GM18907 (cell line): ENCODE results near the gene BEST3.

Experiments
- ATAC-seq: cut with Tn5 transposase; IDR thresholded peaks from one replicate; pipeline ENCODE4 v1.9.1; 2021; ENCODE audit warnings: mild to moderate bottlenecking, moderate library complexity; ENCODE audit not compliant: unreplicated experiment

The BEST3 gene

GRCh38 chr12:69698769-69699540 is at the start of gene BEST3:
Gene BEST3 (minus strand): TSS chr12:69699303. CDS start chr12:69697798, 1,505 bp downstream.
- no peak for ATAC-seq

DNA sequence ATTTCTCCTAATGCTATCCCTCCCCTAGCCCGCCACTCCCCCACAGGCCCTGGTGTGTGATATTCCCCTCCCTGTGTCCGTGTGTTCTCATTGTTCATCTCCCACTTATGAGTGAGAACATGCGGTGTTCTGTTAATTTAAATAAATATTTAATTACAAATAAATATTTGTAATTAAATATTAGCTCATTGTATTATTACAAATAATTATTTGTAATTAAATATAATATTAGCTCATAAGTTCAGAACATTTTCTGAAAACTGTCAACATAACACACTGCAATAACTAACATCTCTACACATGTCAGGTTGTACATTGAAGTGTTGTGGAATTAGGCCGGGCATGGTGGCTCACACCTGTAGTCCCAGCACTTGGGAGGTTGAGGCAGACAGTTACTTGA is 45.0 kb upstream of the BEST3 start:
- ATAC-seq = no peak

DNA sequence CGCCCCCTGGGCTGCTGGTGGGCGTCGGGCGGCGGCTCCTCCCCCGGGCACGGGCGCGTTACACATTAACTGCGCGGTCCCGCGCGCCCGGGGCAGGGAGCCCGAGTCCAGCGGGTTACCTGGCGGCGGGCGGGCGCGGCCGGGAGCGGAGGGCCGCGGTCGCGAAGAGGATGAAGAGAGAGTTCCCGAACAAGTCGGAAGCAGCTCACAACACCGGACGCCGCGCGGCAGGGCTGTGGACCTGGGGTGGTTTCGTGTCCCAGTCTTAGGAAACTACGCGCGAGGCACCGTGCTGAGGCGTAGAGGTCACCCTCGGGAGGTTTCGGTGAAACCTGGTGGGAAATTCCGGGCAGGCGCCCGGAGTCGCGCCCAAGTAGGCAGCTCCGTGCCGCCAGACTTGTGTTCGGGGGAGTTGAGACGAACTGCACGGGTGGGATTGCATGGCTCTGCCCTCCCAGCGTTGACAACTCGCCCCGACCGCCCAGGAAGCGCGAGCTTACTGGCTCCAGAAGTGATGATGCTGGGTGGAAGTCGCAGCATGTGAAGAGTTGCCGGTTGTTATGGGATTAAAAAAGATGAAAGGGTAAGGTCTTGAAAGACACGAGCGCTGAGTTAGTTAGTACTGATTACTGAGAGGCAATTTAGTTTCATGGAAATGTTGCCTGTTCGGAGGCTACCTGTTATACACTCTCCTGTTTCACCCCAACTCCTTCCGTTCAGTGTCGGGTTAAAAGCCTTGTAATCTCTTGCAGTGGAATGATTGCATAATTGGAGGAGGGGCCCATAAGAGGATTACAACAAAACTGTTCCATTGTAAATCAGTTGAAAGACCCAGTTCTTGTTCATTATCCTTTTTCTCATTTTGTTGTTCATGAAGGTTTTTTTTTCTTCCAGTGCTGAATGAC is 40.4 kb upstream of the BEST3 start:
- peak; percentile 54 for ATAC-seq

DNA sequence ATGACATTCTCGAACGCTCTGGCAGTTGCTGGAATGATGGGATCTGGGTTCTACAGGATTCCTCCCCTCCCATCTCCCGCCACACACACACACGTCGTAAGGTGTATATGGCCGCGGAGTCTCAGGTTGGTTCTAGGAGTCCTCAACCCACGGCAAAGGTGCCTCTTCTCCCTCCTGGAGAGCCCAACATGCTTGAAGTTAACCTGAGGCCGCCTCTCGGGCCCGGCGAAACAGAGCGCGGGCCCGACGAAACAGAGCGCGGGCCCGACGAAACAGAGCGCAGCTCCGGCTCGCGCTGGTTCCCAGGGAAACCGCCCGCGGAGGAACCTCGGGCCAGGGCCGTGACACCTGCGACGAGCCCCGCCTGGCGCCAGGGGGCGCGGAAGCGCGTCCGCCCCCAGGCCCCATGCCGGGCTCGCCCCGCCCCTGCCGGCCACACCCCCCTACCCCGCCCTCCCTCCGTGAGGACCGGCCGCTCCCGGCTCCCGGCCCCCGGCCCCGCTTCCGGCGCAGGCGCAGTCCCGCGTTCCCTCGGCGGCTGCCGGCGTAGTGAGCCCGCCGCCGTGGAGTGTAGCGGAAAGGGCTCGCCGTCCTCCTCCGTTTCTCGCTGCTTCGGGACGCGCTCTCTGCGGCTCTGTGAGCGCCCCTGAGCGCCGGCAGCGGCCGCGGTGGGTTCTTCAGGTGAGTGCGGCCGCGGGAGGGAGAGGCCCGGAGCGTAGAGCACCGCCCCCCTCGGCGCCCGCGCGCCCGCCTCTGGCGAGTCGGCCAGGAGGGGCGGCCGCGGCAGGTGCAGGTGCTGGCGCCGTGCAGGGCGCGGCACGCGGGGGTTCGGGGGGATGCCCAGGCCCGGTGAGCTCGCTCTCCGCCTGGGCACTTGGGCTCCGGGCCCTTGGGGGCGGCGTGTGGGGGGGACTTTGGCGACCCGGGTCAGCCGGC is 39.5 kb upstream of the BEST3 start, which contains the start of gene RAB3IP:
RAB3IP (plus strand) TSS at position 510 of the 936 bp plus-strand sequence. CDS start 16,549 bp downstream, outside the sequence.
- peak; percentile 83 for ATAC-seq

DNA sequence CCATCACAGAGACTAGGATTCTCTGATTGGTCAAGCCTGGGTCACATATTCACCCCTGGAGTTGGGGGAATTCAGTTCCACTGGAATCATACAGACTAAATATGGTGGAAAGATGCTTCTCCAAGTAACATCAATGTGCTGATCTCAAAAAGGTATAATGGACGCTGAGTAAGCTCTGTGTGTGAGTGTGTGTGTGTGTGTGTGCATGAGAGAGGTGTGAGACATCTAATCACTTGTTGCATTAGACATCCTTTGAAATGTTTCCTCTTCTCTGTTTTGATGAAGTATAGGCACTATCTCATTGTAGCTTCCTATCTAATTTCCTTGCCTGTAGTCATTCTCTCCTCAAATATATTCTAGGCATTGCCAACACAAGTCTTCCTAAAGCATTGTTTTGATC is 34.5 kb upstream of the BEST3 start:
- no peak for ATAC-seq

DNA sequence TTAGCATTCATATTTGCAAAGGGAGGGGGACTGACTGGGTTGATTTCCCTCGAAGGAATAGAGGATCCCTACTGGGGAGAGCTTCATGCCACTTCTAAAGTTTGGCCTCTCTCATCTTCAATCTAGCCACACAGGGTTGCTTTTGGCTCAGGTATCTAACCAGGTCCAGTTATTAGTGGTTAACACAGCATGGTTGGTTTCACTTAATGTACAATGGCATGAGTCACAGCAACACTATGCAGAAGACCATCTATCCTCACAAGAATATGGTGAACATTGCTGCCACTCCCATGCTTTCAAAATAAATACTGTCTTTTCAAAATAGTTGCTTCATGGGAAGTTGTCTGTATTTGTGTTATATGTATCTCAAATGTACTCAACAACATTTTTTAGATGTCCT is 33.0 kb upstream of the BEST3 start:
- no peak for ATAC-seq

DNA sequence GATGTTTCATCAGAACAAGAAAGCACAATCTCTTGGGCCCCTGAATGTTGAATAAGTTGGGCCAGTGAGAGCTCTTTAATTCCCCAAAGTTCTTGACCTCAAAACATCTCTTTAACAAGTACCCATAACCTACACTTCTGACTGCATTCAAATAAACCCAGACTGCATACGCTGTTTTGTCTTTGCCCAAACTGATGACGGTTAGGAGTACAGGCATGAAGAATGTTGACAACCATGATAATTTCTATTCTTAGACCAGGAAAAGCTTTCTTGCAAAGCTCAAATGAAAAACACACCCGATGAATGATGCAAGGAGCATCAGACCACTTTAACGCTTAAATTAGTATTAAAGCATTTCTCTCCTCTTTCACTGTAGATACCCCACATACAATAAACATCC is 27.8 kb upstream of the BEST3 start:
- ATAC-seq = no peak

DNA sequence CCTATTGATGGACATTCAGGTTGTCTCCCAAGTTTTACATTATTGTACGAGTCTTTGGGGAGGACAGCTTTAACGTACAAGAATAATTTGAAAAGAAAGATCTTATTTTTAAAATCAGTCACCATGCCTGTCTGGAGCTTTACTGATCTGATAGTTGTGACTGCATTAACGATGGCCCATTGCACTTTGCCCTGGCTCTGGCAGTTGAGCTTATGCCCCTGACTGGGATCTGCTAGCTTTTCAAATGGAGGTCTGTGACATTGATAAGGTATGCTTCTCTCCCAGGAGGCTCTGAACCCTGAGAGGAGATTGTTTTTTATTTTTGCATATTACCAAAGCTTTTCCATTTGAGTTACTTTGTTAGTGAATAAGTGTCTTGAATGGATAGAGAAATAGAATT is 21.6 kb upstream of the BEST3 start:
- ATAC-seq = no peak

DNA sequence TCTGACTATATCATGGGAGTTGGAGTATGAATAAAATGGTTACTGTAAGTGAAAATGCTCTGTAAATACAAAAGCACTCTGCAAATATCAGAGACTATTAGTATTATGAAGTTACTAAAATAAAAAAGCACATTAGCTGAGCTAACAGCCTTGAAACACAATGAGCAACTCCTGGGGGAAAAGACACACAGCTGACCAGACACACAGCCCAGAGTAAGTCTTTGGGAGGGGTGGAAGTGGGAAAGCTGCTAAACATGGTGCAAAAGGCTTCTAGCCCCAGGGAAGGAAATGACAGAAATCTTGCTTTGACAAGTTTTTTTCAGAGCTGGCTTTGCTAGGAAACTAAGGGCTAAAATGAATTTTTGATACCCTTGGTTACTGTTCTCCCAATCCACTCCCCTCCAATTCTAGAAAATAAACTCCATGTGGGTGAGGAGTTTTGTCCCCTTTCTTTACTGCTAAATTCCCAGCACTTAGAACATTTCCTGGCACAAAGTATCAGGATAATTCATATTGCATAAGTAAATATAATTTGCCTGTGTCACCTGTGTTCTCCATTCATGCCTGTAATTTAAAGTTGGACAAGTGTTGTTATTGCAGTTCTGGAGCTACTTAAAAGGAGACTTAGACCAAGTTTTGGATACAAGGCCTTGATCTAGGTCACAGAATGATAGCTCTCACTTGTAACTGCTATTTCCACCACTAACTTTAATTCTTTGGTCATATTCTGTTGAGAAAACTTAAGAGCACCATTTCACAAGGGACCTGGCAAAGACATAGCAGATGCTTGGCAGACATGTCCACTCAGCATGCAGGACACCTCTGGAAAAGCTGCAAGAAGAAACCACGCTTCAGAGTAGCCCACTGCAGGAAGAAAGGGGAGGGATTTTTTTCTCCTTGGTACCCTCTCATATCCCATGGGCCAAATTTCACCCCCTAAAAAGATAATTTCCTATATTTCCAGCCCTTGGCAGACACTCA is 20.5 kb upstream of the BEST3 start:
- ATAC-seq = no peak

- no peak for ATAC-seq
Measured at GRCh38 chr12:69714542-69714941, 15.4 kb upstream of the BEST3 start.

DNA sequence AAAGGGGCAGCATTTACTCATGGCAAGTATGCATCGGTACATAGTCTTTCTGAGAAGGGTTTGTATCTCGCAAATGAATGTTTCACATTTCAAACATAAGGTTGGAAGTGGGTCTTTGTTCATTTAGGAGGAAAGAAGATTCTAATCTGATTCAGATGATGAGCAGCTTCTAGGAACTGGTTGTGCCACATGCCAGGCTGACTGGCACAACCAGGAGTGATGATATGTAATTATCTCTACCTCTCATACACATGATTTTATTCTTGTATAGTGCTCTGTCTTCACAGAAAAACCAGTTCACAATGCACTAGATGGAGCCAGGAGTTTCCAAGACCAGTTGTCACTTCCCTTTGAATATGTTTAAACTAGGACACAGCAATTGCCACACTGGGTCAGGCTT is 13.7 kb upstream of the BEST3 start:
- no peak for ATAC-seq

DNA sequence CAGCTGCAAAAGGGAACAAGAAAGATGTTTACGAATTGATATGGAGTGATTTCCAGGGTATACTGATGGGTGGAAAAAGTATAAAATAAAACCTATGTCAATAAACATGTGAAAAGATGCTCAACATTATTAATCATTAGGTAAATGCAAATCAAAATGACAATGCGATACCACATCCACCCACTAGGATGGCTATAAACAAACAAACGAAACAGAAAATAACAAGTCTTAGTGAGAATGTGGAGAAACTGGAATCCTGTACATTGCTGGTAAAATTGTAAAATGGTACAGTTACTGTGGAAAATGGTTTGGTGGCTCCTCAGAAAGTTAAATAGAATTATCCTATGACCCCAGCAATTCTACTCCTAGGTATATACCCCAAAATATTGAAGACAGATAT is 9.5 kb upstream of the BEST3 start:
- ATAC-seq = no peak

DNA sequence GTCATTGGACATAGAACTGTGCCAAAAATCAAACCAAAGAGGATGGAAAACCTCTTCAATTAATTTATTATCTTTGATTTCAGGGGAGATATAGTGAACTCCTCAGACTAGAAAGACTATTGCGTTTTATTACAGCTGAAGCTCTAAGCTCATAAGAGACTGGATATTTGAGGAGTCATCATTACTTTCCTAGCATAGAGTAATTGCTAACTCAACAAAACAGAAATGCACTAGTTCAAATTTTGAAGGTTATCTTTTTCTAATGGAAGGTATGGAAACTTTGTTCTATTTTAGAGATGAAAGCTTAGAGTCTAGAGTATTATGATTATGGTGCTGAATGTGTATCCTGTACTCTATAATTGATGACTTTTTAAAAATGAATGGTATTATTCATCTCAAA is 5.3 kb upstream of the BEST3 start:
- ATAC-seq = no peak

DNA sequence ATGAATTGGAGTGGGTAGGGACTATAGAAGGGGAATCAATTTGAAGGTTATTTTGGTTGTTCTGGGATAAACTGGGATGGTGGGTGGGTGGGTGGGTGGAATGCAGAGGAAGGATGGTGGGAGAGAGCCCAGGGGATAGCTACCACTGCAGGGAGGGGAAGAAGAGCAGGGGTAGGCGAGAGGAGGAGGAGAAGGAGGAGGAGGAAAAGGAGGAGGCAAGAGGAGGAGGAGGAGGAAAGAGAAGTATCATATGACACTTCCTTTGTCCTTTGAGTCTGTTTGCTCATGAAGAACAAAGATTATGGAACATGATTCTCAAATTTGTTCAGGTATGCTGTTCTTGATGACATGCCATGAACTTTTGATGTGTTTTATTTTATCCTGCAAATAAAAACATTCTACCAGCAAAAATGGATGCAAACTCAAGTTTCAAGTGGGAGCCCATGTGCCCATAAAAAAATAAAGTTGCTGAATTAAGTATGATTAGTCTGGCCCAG is 4.1 kb upstream of the BEST3 start:
- no peak for ATAC-seq

DNA sequence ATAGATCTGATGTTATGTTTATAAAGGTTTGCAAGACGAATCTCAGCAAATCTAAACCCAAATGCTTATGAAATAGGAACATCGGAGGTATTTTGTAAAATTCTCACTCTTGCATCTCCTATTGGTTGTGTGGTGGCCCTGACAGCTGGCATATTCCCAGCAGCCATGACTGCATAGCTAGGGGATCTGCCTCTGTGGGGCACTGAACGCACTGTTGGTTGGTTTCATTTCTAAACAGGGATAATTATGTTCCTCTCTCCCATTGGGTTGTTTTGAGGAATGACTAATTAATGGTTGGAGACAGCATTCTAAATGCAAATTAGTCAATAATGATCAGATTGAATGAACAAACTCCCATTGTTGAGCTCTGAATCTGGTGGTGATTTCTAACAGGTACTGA is 2.7 kb upstream of the BEST3 start:
- ATAC-seq = no peak

GRCh38 chr12:69698054-69698453 is 1.0 kb downstream of the BEST3 start:
- ATAC-seq = no peak

- no peak for ATAC-seq
Measured at GRCh38 chr12:69694123-69694522, 5.0 kb downstream of the BEST3 start.

DNA sequence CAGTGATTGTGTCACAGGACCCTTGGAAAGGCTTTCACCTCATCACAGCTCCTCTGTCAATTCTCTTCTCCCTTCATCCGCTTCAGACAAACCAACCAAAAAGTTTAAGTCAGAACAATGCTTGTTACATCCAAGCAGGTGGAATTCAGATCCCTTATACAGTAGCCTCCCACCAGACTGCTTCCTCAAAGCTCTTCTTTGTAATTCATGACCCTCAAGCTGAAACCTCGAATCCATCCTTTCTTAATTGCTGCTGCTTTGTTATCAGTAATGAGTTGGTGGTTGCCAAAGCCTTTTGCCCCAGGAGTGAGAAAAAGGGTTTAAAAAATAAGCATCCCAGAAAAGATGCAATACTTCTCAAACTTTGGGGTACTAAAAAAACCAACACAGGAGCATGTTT is 9.5 kb downstream of the BEST3 start:
- ATAC-seq = no peak
